ENCODE data around the gene AMMECR1.

GRCh38 chrX:110322603-110323002 lies 4.7 kb upstream of the AMMECR1 start:
- TF ChIP-seq EZH2phosphoT487 (IDR thresholded peaks at IDR 0.05; ENCODE audit: insufficient read depth, low read depth) (no peak), EZH2 (IDR thresholded peaks at IDR 0.05; ENCODE audit: insufficient read depth, poor library complexity, severe bottlenecking) (no peak)

Data from GM23248 (cell line).